ENCODE results near the gene CSMD2. TPM values are rescaled to one million over a fixed set of nuclear protein-coding genes. Genes with fewer than 3 reads are reported as not detected.

The CSMD2 gene
- total RNA-seq, 2 experiments from 2014 or later, result not detected

DNA sequence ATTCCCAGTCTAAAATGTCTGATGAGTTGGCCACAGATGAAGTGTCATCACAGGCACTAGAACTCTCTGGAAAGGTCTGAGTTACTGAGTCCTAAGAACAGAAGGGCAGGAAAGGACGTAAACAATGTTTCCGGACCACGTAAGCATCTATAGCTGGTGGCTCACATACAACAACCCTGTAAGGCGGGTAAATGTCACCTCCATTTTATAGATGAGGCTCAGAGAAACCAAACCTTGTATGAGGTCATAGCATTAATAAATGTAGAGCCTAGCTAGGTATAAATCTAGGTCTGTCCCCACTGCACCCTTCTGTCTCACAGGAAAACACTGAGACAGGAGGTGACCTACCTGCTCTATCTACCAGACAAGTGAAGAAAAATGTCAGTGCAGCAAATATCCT lies 86.6 kb downstream of the CSMD2 start:
- no peaks in the 10 kb centered on the region for H3K79me2 ChIP-seq (ENCODE audit: insufficient read depth, low read depth, low read length)
- no peaks in the 10 kb centered on the region for H3K9me3 ChIP-seq (ENCODE audit: low read length)
- no peak overlapping the region for H3K4me3 ChIP-seq (ENCODE audit: low read depth, low read length, poor library complexity, severe bottlenecking)
- H2AFZ ChIP-seq (ENCODE audit: low read length), result no peak overlapping the region
- H3K36me3 ChIP-seq (ENCODE audit: insufficient read depth, low read length), result no peaks in the 10 kb centered on the region
- no TSS peak for BruUV-seq (replicated peaks)
- H4K20me1 ChIP-seq (ENCODE audit: insufficient read depth, low read length), result no peaks in the 10 kb centered on the region
- H3K9me2 ChIP-seq (ENCODE audit: insufficient read depth, low read length), result no peaks in the 10 kb centered on the region
- H3K4me2 ChIP-seq (ENCODE audit: low read length), result no peak overlapping the region
- H3K4me1 ChIP-seq (ENCODE audit: insufficient read depth, low read length, poor library complexity, severe bottlenecking), result no peaks in the 10 kb centered on the region
- no peak for TF ChIP-seq EZH2phosphoT487 (IDR thresholded peaks at IDR 0.05; ENCODE audit: borderline replicate concordance, low read depth, low read length)
- TF ChIP-seq CTCF (conservative IDR thresholded peaks at IDR 0.05; ENCODE audit: low read length), result no peak
- ChIA-PET POLR2A (no interaction called here), CTCF (ENCODE audit: unreplicated experiment) (no interaction called here)
- intact Hi-C loops (cut with micrococcal nuclease; ENCODE audit: unreplicated experiment), result no loop called here
- H3K27ac ChIP-seq (ENCODE audit: low read depth, low read length, poor library complexity, severe bottlenecking), result no peak overlapping the region
- no peak for DNase-seq (ENCODE audit: low spot score)

DNA sequence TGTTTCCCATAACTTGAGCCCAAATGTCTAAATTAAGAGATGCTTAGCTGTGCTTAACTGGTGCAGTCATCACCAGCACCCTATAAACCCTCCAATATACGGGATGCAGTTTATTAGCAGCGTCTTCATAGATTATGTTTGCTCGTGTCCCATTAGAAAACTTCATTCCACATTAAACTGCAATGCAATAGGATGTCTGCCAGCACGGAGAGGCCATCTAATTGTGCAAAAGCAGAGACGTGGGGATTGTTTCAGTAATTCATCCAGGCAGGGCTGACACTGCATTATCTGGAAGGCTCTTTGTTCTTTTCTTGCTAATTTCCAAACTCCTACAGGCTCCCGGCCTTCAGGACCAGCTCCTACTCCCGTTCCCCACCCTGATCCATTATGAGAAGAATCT lies 89.5 kb downstream of the CSMD2 start:
- TF ChIP-seq EZH2phosphoT487 (IDR thresholded peaks at IDR 0.05; ENCODE audit: borderline replicate concordance, low read depth, low read length), result no peak
- BruUV-seq (replicated peaks), result no TSS peak
- POLR2A ChIA-PET, result no interaction called here

DNA sequence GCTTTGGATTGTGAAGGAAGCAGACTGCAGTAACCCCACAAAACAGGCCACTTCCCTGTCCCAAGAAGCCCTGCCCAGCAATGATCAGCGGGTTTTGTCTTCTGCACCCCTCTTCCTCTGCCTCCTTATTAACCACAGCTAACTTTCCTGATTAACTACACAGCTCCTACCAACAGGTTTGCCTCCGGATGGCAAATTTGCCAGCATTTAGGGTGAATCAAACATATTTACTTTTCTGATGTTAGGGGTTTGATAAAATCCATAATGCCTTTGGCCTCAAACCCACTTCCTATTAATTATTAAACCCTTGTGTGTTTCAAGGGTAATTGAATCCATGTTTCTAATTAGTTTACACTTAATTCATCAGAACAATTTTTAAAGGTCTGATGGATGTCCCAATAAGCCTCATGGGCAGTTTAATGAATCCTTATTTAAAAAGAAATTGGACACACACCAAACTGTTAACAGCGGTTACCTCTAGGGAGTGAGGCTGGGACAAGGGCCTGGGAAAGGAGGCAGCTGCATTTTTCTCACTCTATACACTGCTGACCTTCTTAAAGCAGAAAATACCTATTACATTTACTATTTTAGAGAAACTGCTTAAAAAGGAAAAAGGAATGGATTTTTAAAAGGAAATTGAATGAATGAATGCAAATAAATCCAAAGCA lies 91.9 kb downstream of the CSMD2 start:
- H2AFZ ChIP-seq (ENCODE audit: low read length), result no peak overlapping the region
- H4K20me1 ChIP-seq (ENCODE audit: insufficient read depth, low read length), result no peaks in the 10 kb centered on the region
- H3K4me3 ChIP-seq (ENCODE audit: low read depth, low read length, poor library complexity, severe bottlenecking), result no peak overlapping the region
- no peak overlapping the region for H3K27ac ChIP-seq (ENCODE audit: low read depth, low read length, poor library complexity, severe bottlenecking)
- DNase-seq (ENCODE audit: low spot score), result no peak
- no peaks in the 10 kb centered on the region for H3K79me2 ChIP-seq (ENCODE audit: insufficient read depth, low read depth, low read length)
- intact Hi-C loops (cut with micrococcal nuclease; ENCODE audit: unreplicated experiment), result no loop called here
- H3K4me2 ChIP-seq (ENCODE audit: low read length), result no peak overlapping the region
- no peaks in the 10 kb centered on the region for H3K4me1 ChIP-seq (ENCODE audit: insufficient read depth, low read length, poor library complexity, severe bottlenecking)
- POLR2A ChIA-PET, result no interaction called here
- BruUV-seq (replicated peaks), result no TSS peak
- CTCF ChIA-PET (ENCODE audit: unreplicated experiment), result interaction anchor here (0.5 kb wide), 1 partner anchor 1599 kb away, joined by 3 read pairs; no protein-coding TSS in a partner anchor
- no peaks in the 10 kb centered on the region for H3K9me2 ChIP-seq (ENCODE audit: insufficient read depth, low read length)
- no peaks in the 10 kb centered on the region for H3K9me3 ChIP-seq (ENCODE audit: low read length)
- TF ChIP-seq EZH2phosphoT487 (IDR thresholded peaks at IDR 0.05; ENCODE audit: borderline replicate concordance, low read depth, low read length) (no peak), CTCF (conservative IDR thresholded peaks at IDR 0.05; ENCODE audit: low read length) (no peak)
- H3K36me3 ChIP-seq (ENCODE audit: insufficient read depth, low read length), result no peaks in the 10 kb centered on the region

More for the DNA sequence above, 89.5 kb downstream of the CSMD2 start:
- H3K27ac ChIP-seq (ENCODE audit: low read depth, low read length, poor library complexity, severe bottlenecking), result no peak overlapping the region
- H3K4me3 ChIP-seq (ENCODE audit: low read depth, low read length, poor library complexity, severe bottlenecking), result no peak overlapping the region
- intact Hi-C loops (cut with micrococcal nuclease; ENCODE audit: unreplicated experiment), result no loop called here
- CTCF ChIA-PET (ENCODE audit: unreplicated experiment), result no interaction called here
- no peaks in the 10 kb centered on the region for H3K4me1 ChIP-seq (ENCODE audit: insufficient read depth, low read length, poor library complexity, severe bottlenecking)
- H3K36me3 ChIP-seq (ENCODE audit: insufficient read depth, low read length), result no peaks in the 10 kb centered on the region
- H3K9me2 ChIP-seq (ENCODE audit: insufficient read depth, low read length), result no peaks in the 10 kb centered on the region
- H3K9me3 ChIP-seq (ENCODE audit: low read length), result no peaks in the 10 kb centered on the region
- H3K4me2 ChIP-seq (ENCODE audit: low read length), result no peak overlapping the region
- DNase-seq (ENCODE audit: low spot score), result no peak
- H2AFZ ChIP-seq (ENCODE audit: low read length), result no peak overlapping the region
- H3K79me2 ChIP-seq (ENCODE audit: insufficient read depth, low read depth, low read length), result no peaks in the 10 kb centered on the region
- H4K20me1 ChIP-seq (ENCODE audit: insufficient read depth, low read length), result no peaks in the 10 kb centered on the region
